ENCODE measurements around the gene ANKRD13C.

GRCh38 chr1:70264839-70265238 lies 89.7 kb downstream of the ANKRD13C start:
- no peak for TF ChIP-seq POLR2AphosphoS5 (IDR thresholded peaks at IDR 0.05; ENCODE audit: low read depth, low read length)
- TF ChIP-seq POLR2A (IDR thresholded peaks at IDR 0.05; ENCODE audit: low read depth, low read length), result no peak
